ENCODE data around the gene CNTN2.

GRCh38 chr1:205127646-205128045 is 84.6 kb downstream of the CNTN2 start:
- no peak for TF ChIP-seq CTCF (IDR thresholded peaks at IDR 0.05)
- TF ChIP-seq POLR2AphosphoS5 (IDR thresholded peaks at IDR 0.05) = no peak
- no peak for TF ChIP-seq POLR2A (IDR thresholded peaks at IDR 0.05)

All from prostate gland (tissue), 2 donors.